Astrocyte of the cerebellum (primary cell): ENCODE results near the gene BACH2.

Experiments
- DNase-seq: peaks from one replicate; pipeline ENCODE4 v3.0.0-alpha.2; 2011; ENCODE audit warnings: low read depth
- H3K4me3 ChIP-seq: 2 replicates; pipeline ENCODE4 v1.5.1; 2011; ENCODE audit warnings: mild to moderate bottlenecking, low read depth, low read length, moderate library complexity
- CTCF ChIP-seq: IDR thresholded peaks from 2 replicates; pipeline ENCODE4 v1.5.1; 2012; ENCODE audit warnings: low read length, low read depth, moderate library complexity, mild to moderate bottlenecking; ENCODE audit errors: missing control alignments
- in situ Hi-C: cut with HindIII; loops from 2 replicates; pipeline ENCODE4 v1.10.0; 2017; ENCODE audit warnings: low sequenced_read_pairs

Gene BACH2

GRCh38 chr6:90273863-90274262 lies 22.8 kb downstream of the BACH2 start:
- no peak for DNase-seq
- in situ Hi-C loops, result no loop called here
- H3K4me3 ChIP-seq, result no peak overlapping the region
- TF ChIP-seq CTCF, result no peak

GRCh38 chr6:90272895-90273294 lies 23.7 kb downstream of the BACH2 start:
- in situ Hi-C loops, result no loop called here
- DNase-seq, result no peak
- no peak for TF ChIP-seq CTCF
- H3K4me3 ChIP-seq, result no peak overlapping the region

GRCh38 chr6:90271831-90272230 lies 24.8 kb downstream of the BACH2 start:
- TF ChIP-seq CTCF, result no peak
- H3K4me3 ChIP-seq, result no peak overlapping the region
- in situ Hi-C loops, result no loop called here
- DNase-seq, result no peak

GRCh38 chr6:90269334-90269733 lies 27.3 kb downstream of the BACH2 start:
- in situ Hi-C loops, result no loop called here

GRCh38 chr6:90268178-90268577 lies 28.5 kb downstream of the BACH2 start:
- DNase-seq, result no peak
- TF ChIP-seq CTCF, result no peak
- in situ Hi-C loops, result no loop called here
- H3K4me3 ChIP-seq, result no peak overlapping the region

More at GRCh38 chr6:90269334-90269733, 27.3 kb downstream of the BACH2 start:
- TF ChIP-seq CTCF, result no peak
- no peak for DNase-seq
- no peak overlapping the region for H3K4me3 ChIP-seq

GRCh38 chr6:90266905-90267621 lies 29.6 kb downstream of the BACH2 start:
- TF ChIP-seq CTCF, result no peak
- in situ Hi-C loops, result no loop called here
- no peak for DNase-seq
- H3K4me3 ChIP-seq, result no peak overlapping the region
